Activated T-helper 9 cell treated with anti-CD3 and anti-CD28 coated beads, Interleukin-2, amount 50 U/mL, for 16 hours (primary cell): Measurements from ENCODE around the gene C13orf42.
"Not testable (repeated sequence)": the region's sequence is repeated elsewhere in the genome, so short reads cannot be mapped to it uniquely, and the experiment has no call there.

Source experiments
- DNase-seq: peaks from one replicate; pipeline ENCODE4 v3.0.0-alpha.2; 2020; ENCODE audit warnings: low read depth

The C13orf42 gene

GRCh38 chr13:51120873-51121272, 9.8 kb upstream of the C13orf42 start:
- DNase-seq: not testable (repeated sequence)

GRCh38 chr13:51118809-51119431, 7.8 kb upstream of the C13orf42 start:
- no peak for DNase-seq

GRCh38 chr13:51113969-51114368, 2.9 kb upstream of the C13orf42 start:
- no peak for DNase-seq

DNA sequence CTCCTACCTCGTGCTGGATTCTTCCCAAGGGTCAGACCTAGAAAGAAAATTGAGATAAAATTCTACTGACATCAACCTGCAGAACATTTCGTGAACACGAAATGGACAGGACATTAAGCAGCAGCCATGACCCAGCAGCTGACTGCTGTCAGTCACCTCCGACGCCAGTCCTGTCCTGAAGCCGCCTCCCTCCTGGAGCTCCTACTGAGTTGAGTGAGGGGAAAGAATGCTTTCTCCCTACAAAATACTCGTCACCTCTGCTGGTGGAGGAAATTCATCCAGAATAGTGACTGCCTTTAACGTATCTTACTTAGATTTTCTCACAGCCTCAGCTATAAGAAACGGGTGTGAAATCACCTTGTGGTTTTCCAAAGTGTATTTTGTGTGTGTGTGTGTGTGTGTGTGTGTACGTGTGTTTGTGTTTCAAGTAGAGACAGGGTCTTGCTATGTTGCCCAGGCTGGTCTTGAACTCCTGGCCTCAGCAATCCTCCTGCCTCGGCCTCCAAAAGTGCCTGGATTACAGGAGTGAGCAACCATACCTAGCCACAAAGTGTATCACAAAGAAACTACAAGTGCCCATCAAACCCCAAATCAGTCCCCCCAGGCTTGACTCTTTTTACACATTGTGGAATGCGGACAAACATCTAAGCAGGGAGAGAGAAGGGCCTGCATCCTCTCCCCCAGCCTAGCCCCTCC, 2.3 kb upstream of the C13orf42 start:
- no peak for DNase-seq

DNA sequence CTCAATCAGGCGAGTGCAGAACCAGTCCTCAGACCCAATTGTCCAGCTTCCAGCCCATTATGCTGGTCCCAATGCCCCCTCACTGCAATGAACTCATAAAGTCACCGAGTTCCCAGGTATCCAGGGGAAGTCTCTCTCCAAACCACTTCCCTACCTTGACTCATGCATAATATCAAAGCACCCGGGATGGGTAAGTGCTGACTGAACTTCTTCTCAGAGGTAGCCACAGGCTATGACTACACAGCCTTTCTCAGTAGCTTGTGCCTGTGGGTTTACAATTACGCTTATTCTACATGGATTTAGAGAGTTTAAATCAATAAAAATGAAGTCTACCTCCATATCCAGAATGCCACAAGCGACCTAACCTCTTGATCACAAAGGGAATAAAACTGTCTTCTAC, 1.7 kb upstream of the C13orf42 start:
- DNase-seq: no peak

DNA sequence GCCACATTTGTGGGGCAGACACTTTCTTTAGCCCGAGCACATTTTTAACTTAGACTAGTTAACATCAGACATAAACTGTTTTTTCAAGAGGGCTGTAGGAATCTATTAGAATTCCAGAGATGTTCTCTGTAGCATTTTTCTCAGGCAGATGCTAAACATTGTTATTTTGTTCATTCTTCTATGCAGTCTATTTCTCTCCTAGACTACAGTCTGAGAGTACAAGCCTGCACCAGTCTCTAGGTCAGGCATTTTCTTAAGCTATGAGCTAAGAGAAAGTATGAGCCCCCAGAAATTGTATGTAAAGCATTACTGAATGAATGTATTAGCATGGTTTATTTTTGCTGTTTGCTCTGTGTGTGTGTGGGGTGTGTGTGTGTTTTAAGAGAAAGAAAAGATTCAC, 923 bp upstream of the C13orf42 start:
- no peak for DNase-seq

- DNase-seq: no peak
Observed at GRCh38 chr13:51107996-51108395, 3.1 kb downstream of the C13orf42 start.

GRCh38 chr13:51105046-51105445, 6.0 kb downstream of the C13orf42 start:
- DNase-seq: no peak

DNA sequence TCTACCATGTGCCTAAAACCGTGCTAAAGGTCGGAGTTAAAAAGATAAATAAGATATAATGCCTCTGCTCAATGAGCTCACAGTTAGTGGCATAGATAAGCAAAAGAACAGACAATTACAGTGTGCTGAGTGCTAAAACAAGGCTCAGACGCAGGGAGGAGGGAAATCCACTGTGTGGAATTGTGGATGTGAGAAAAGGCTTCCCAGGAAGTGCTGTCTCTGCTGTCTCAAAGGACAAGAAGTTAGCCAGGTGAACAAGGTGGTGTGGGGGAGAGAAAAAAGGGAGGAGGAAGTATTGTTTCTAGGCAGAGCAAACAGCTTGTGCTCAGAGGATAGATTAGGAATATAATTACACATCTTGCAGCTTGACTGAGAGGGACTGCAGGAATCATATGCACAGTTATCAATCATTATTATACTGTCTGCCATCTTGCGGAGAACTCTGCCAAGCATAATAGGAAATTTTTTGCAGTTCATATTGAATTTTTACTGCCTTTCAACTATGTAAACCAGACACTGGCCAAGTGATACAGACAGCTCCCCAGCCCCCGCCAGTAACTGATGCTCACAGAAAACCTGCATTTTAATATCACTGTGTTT, 9.3 kb downstream of the C13orf42 start:
- no peak for DNase-seq

DNA sequence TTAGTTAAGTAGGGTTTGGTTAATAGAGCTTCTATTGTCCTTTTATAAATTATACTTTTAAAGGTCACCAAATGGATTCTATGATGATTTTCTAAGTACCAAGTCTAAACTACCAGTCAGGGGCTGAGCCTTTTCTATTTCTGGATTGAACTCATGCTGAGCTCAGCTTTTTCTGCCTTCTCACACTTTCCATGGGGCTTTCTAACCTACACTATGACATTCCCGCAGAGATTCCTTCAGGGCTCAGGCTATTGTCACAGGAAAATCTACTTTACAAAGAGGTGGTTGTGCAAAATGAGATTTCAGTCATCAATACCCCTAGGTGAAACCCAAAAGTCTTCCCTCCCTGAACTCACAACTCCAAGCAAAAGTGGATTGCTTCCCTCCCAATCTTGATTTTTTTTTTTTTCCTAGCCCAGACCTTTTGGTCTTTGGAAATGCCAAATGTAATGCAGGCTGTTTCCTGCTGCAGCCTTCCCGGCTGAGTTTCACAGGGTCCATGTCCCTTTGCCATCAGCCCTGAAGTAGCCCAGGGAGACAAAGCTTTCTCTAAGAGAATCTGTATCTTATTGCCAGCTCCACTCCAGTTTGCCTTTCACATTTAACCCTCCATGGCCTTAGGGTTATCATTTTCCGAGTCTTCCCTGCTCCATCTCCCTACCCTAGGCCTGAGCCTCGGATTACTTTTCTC, 13.6 kb downstream of the C13orf42 start:
- DNase-seq: no peak

DNA sequence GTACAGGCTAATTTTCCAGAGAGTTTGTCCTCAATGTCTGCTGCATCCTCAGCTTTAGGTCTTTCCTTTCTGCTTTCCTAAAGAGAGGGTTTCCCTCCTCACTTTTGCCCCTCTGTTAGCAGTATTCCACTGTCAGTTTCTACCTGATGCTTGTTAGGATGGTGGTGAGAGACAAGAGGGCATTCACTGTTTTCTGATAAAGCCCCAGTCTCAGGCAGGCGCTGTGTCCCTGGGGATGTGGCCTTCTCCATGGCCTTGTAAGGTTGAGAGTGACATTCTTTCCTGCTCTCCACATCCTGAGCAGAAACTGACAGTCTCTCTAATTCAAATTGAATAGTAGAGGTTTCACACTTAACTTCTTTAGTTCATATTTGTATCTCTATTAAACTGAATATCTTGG, 14.9 kb downstream of the C13orf42 start:
- no peak for DNase-seq

DNA sequence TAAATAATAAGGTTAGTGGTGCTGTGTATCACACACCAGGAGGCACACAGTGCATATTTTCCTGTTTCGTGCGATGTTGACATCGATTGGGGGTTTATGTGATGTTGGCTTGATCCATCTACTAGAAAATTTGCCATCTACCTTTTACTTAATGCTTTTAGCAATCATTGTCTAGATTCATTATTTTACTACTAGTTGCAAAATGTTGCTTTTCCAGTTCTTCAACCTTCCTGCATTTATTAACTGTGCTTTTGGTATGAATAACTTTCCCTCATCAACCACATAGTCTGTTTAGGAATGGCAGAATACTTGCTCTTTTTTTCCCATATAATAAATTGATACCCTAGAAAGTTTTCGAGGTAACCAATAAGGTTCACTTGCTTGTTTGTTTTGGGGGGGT, 17.5 kb downstream of the C13orf42 start:
- DNase-seq: no peak

GRCh38 chr13:51091839-51092238, 19.2 kb downstream of the C13orf42 start:
- DNase-seq: no peak

DNA sequence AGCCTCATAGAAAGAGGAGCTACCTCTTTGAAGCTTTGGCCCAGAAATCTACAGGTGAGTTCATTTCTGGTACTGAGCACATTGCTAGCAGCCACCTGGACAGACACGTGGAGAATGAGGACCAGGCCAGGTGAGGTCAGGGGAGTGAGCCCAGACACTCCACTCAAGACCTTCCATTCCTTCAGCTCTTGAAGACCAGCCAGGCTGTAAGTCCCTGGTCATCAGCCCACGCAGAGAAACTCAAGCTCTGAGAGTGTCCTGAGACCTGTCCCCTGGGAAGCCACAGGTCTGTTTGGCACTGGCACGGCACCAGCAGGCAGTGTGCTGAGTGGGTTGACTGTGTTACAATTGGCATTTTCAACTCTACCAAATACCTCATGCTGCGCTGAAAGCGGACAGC, 27.4 kb downstream of the C13orf42 start:
- no peak for DNase-seq

DNA sequence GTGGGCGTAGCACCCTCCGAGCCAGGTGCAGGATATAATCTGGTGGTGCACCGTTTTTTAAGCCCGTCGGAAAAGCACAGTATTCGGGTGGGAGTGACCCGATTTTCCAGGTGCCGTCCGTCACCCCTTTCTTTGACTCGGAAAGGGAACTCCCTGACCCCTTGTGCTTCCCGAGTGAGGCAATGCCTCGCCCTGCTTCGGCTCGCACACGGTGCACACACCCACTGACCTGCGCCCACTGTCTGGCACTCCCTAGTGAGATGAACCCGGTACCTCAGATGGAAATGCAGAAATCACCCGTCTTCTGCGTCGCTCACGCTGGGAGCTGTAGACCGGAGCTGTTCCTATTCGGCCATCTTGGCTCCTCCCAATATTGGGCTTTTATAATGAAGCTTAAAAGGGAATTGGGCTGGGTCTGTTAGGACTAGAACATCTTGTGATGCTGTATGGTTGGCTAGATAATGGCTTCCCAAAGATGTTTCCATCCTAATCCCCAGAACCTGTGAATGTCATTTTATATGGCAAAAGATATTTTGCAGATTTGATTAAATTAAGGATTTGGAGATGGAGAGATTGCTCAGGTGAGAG, 30.5 kb downstream of the C13orf42 start:
- not testable (repeated sequence) for DNase-seq

DNA sequence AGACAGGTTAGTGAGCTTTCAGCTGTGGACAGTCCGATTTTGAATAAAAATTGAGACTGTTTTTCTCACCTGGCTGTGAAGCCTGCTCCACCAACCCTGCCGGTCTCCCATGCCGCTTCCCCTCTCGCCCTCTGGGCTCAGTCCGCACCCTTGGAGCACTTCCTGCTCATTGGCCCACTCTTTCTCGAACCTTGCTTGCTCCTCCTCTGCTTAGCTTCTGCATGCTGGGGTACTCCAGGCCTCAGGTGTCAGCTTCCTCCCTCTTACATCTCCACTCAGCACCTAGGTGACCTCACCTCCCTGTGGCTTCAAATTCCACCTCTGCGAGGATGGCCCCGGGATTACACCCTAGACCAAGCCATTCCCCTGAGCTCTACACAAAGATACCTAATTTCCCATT, 39.6 kb downstream of the C13orf42 start:
- no peak for DNase-seq

DNA sequence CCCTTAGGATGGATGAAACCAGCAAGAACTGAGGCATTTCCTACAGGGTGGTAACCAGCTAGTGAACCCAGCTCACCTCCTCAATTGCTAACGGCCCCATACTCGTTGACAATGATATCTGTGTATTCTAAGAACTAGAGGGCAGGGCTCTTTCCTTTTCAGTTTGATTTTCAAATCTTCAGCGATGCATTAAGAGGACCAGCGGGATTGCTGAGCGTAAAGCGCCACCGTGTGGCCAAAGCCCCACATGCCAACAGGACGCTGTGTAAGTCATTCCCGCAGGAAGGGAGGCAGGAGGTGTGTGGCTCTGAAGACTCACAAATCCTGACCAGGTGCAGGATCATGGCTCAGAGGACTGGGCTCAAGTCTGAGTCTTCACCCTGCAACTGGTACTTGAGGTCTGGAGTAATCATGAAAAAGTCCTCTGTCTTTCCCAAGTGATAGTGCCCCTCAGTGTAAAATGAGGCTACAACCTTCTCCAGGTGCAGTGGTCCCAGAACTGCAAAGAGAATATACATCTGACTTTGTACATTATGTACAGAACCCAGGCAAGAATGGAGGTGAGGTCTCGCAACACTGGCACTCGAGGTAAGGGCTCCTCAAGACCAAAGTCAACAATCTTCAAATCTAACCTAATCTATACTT, 40.9 kb downstream of the C13orf42 start:
- peak; percentile 65 for DNase-seq

GRCh38 chr13:51068501-51068900, 42.6 kb downstream of the C13orf42 start:
- no peak for DNase-seq

- no peak for DNase-seq
Observed at GRCh38 chr13:51067706-51068105, 43.4 kb downstream of the C13orf42 start.

DNA sequence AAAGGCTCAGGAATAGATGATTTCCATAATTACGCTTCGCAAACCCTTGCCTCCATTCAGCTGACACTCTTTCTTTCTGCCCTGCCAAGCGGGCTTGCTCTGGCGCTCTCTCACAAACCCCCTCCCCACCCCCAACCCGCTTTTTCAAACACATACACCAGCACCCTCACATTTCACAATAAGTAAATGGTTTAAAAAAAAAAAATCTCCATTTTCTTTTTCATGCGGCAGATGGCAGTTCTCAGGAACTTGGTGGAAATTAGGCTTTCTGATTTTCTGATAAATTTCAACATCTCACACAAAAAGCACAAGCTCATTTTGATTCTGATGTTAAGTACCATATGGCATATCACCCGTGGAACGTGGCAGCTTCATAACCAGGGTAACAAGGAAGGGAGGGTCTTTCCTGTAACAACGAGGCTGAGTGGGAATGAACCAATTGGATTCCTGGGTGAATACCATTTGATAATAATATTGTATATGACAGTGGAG, 43.8 kb downstream of the C13orf42 start:
- no peak for DNase-seq

DNA sequence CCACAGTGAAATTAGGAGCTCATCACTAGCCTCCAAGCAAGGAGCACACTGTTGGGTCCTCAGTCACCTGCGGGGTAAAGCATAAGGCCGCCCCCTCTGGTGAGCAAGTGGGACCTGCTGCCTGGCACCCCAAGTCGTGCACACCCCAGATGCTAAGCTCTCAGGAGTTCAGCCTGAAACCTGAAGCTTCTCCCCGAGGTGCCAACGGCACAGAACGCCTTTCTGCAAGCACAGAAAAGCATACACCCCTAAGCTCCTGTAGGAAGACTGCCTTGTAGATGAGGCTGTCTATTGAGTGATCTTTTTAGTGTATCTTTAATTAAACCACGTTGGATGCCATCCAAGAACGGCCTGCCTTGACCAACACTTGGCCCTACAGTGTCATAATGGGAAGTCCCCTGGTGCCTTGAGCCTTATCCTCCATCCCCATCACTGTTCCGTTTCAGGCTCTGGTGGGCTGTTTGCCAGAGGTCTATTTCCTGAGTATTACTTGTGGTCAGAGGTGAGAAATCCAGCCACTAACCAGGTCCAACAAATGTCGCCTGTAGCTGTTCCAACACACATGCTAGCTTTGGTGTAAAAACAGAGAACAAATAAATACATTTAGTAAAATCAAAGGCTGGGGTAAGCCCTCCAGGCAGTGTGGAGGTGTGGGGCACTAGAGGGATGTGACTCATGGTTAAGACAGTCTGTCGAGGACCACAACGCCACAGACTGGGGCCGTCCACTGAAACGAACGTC, 44.8 kb downstream of the C13orf42 start:
- no peak for DNase-seq
